Ishikawa (cell line): Measurements from ENCODE around the gene RIPK1.

Source experiments
- CEBPB ChIP-seq: IDR thresholded peaks from 2 replicates; pipeline ENCODE4 v1.6.1; 2012
- CREB1 ChIP-seq: IDR thresholded peaks from 2 replicates; pipeline ENCODE4 v1.6.1; 2012; ENCODE audit warnings: low read depth
- EGR1 ChIP-seq: IDR thresholded peaks from 2 replicates; pipeline ENCODE4 v1.6.1; 2012
- EP300 ChIP-seq: IDR thresholded peaks from 2 replicates; pipeline ENCODE4 v1.6.1; 2012; ENCODE audit warnings: borderline replicate concordance
- FOXM1 ChIP-seq: IDR thresholded peaks from 2 replicates; pipeline ENCODE4 v1.6.1; 2012; ENCODE audit warnings: low read depth, borderline replicate concordance
- MAX ChIP-seq: IDR thresholded peaks from 2 replicates; pipeline ENCODE4 v1.6.1; 2012
- NFIC ChIP-seq: IDR thresholded peaks from 2 replicates; pipeline ENCODE4 v1.6.1; 2012
- RAD21 ChIP-seq: IDR thresholded peaks from 2 replicates; pipeline ENCODE4 v1.6.1; 2012; ENCODE audit warnings: low read depth
- TAF1 ChIP-seq: IDR thresholded peaks from 2 replicates; pipeline ENCODE4 v1.6.1; 2012; ENCODE audit warnings: low read depth, mild to moderate bottlenecking
- TCF12 ChIP-seq: IDR thresholded peaks from 2 replicates; pipeline ENCODE4 v1.6.1; 2012; ENCODE audit warnings: low read depth
- TEAD4 ChIP-seq: IDR thresholded peaks from 2 replicates; pipeline ENCODE4 v1.6.1; 2012
- YY1 ChIP-seq: IDR thresholded peaks from 2 replicates; pipeline ENCODE4 v1.6.1; 2012; ENCODE audit warnings: low read depth
- ZBTB7A ChIP-seq: IDR thresholded peaks from 2 replicates; pipeline ENCODE4 v1.6.1; 2012; ENCODE audit warnings: low read depth
- TF ChIP-seq, protein P1 (sequence below): IDR thresholded peaks from 2 replicates; pipeline ENCODE4 v1.6.1; 2012; ENCODE audit warnings: low read depth, mild to moderate bottlenecking
- TF ChIP-seq, protein P2 (sequence below): IDR thresholded peaks from 2 replicates; pipeline ENCODE4 v1.6.1; 2012

Gene RIPK1

DNA sequence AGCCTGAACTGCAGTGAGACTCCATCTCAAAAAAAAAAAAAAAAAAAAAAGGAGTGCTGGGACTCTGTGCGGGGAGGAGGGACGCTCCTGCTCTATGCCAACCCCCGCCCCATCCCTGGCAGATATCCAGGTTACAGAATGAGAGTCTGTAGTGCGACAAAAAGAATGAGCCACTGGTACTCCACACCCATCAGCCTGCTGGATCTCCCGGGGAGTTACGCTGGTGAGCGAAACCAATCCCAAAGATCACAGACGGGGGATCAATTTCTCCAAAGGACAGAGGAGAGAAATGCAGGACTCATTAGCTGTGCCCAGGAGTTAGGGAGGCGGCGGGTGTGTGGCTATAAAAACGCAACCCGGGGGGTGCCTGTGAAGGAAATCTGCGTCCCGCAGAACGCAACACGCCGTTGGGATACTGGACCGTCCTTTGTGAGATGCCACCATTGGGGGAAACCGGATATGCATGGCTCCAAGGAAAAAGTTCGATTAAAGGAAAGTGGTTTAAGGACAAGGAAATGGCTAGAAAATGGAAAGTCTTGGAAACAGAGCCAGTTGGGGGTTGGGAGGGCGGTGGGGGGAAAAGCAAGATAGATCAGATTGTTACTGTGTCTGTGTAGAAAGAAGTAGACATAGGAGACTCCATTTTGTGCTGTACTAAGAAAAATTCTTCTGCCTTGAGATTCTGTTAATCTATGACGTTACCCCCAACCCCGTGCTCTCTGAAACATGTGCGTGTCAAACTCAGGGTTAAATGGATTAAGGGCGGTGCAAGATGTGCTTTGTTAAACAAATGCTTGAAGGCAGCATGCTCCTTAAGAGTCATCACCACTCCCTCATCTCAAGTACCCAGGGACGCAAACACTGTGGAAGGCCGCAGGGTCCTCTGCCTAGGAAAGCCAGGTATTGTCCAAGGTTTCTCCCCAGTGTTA, 13.8 kb upstream of the RIPK1 start:
- TF ChIP-seq TCF12, result 0 out of 2 replicates have a peak, but pooled peaks have one; percentile 11

DNA sequence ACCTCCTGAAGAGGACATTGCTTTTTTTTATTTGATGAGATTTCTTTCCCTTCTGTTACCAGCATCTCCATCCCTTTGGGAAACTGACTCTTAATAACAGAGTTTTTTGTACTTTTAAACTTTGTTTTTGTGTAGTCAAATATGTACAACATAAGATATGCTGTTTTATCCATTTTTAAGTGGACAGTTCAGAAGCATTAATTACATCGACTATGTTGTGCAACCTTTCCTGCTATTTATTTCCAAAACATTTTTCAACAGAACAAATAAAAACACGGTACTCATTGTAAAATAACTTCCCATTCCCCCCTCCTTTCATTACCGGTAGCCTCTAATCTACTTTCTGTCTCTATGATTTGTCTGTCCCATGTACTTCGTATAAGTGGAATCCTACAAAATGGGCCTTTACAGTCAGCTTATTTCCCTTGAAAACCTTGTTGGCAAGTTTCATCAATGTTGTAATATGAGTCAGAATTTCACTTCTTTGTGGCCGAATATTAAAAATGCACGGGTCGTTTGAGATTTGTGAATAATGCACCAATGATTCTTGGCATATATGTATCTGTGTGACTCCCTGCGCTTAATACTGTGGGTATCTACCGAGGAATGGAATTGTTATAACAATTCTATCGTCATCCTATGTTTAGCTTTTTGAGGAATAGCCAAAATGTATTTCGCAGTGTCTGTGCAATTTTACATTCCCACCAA, 11.1 kb upstream of the RIPK1 start:
- no peak for TF ChIP-seq EGR1
- TF ChIP-seq TCF12, result no peak
- TF ChIP-seq MAX, result no peak
- no peak for TF ChIP-seq TAF1
- no peak for TF ChIP-seq ZBTB7A
- TF ChIP-seq EP300, result no peak

- TF ChIP-seq RAD21, result no peak
- no peak for TF ChIP-seq EP300
- TF ChIP-seq, protein P1, sequence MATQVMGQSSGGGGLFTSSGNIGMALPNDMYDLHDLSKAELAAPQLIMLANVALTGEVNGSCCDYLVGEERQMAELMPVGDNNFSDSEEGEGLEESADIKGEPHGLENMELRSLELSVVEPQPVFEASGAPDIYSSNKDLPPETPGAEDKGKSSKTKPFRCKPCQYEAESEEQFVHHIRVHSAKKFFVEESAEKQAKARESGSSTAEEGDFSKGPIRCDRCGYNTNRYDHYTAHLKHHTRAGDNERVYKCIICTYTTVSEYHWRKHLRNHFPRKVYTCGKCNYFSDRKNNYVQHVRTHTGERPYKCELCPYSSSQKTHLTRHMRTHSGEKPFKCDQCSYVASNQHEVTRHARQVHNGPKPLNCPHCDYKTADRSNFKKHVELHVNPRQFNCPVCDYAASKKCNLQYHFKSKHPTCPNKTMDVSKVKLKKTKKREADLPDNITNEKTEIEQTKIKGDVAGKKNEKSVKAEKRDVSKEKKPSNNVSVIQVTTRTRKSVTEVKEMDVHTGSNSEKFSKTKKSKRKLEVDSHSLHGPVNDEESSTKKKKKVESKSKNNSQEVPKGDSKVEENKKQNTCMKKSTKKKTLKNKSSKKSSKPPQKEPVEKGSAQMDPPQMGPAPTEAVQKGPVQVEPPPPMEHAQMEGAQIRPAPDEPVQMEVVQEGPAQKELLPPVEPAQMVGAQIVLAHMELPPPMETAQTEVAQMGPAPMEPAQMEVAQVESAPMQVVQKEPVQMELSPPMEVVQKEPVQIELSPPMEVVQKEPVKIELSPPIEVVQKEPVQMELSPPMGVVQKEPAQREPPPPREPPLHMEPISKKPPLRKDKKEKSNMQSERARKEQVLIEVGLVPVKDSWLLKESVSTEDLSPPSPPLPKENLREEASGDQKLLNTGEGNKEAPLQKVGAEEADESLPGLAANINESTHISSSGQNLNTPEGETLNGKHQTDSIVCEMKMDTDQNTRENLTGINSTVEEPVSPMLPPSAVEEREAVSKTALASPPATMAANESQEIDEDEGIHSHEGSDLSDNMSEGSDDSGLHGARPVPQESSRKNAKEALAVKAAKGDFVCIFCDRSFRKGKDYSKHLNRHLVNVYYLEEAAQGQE, result no peak
- no peak for TF ChIP-seq CEBPB
- TF ChIP-seq TAF1, result no peak
Observed at GRCh38 chr6:3058957-3059356, 9.3 kb upstream of the RIPK1 start.

DNA sequence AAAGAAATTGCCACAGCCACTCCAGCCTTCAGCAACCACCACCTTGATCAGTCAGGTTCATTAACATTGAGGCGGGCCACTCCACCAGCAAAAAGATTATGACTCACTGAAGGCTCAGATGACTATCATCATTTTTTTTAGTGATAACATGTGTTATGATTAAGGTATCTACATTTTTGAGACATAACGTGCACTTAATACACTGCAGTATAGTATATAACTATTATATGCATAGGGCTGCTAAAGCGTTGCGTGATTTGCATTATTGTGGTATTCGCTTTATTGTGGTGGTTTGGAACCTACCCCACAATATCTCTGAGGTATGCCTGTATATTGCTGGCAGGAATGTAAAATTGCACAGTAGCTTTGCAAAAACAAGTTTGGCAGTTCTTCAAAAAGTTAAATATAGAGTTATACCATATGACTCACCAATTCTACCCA, 6.8 kb upstream of the RIPK1 start:
- TF ChIP-seq, protein P2, sequence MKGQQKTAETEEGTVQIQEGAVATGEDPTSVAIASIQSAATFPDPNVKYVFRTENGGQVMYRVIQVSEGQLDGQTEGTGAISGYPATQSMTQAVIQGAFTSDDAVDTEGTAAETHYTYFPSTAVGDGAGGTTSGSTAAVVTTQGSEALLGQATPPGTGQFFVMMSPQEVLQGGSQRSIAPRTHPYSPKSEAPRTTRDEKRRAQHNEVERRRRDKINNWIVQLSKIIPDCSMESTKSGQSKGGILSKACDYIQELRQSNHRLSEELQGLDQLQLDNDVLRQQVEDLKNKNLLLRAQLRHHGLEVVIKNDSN, result no peak
- no peak for TF ChIP-seq YY1
- no peak for TF ChIP-seq TCF12
- no peak for TF ChIP-seq ZBTB7A
- peak; percentile 48; the same call in 1 of the 2 replicates for TF ChIP-seq NFIC
- TF ChIP-seq TEAD4, result peak; percentile 46; the same call in 1 of the 2 replicates
- TF ChIP-seq FOXM1, result no peak
- TF ChIP-seq, protein P1, result no peak
- TF ChIP-seq CREB1, result no peak

DNA sequence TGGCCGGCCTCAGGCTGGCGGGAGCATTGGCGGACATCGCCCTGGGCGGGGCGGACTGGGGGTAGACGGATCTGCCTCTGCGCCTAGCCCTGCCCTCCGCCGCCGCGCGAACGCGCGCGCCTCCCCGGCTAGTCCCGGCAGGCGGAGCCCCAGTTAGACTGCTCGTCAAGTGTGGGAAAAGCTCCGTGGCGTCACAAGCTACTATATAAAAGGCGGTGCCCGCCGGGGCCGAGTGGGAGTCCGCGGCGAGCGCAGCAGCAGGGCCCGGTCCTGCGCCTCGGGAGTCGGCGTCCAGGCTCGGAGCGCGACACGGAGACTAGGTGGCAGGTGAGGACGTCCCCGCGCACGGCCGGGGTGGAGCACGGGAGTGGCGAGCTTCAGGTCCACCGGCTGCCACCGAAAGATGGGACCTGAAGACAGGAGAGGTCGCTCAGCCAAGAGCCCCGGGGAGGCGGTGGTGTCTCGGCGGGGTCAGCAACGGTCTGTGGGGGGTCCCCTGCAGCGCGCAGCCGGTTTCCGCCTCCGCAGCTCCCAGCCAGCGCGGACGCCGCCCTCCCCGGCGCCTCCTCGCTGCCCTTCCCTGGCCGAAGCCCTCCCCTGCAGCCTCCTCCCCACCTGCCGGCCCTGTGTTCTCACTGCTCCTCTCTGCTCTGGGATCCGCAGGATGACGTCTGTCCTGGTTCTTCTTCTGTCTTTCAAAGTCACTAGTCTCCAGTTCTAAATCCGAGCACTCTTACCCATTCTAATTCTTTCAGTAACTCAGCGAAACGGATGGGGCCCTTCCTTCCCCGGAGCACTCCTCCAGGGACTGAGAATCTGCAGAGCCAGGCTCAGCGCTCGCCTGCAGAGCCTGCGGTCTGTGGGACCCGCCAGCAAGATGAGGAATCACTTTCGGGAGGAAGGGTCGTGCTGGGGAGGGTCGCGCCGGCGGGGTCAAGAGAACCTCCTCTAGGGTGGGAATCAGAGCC, 4.3 kb upstream of the RIPK1 start:
- TF ChIP-seq EGR1 (peak; percentile 56), MAX (0 out of 2 replicates have a peak, but pooled peaks have one; percentile 37), CREB1 (no peak), TEAD4 (no peak), TAF1 (peak; percentile 56)
- TF ChIP-seq, protein P2, result peak; percentile 30; the same call in 1 of the 2 replicates
- TF ChIP-seq, protein P1, result no peak
